Activated B cell treated with CpG ODN at 0.5 μM for 24 hours (primary cell): ENCODE measurements around the gene ALPK1. TPM values are rescaled to one million over a fixed set of nuclear protein-coding genes. Genes with fewer than 3 reads are reported as not detected.

Experiments
- ATAC-seq: fragments of 200-7000 bp; cut with Tn5 transposase; one replicate; pipeline ENCODE4 v1.10.0; 2021; ENCODE audit warnings: low read depth, mild to moderate bottlenecking, moderate library complexity
- CTCF ChIA-PET: fragments of 350-600 bp; sonication (Branson Sonifier 250); formaldehyde crosslinking; loops from one replicate; lab custom pipeline; 2021; ENCODE audit warnings: antibody characterized with exemption; lab: Charles Lee
- POLR2A ChIA-PET: fragments of 350-600 bp; sonication (Branson Sonifier 250); formaldehyde crosslinking; loops from one replicate; lab custom pipeline; 2021; ENCODE audit warnings: antibody characterized with exemption; lab: Charles Lee
- DNase-seq: peaks from one replicate; pipeline ENCODE4 v3.0.0; 2022
- H3K27ac Mint-ChIP-seq: one replicate; pipeline ENCODE4 v1.8.0; 2020; ENCODE audit warnings: mixed read lengths
- H3K27me3 Mint-ChIP-seq: one replicate; pipeline ENCODE4 v1.8.0; 2021; ENCODE audit warnings: mixed read lengths
- H3K36me3 Mint-ChIP-seq: one replicate; pipeline ENCODE4 v1.8.0; 2021; ENCODE audit warnings: low read depth, mixed read lengths
- H3K4me1 Mint-ChIP-seq: one replicate; pipeline ENCODE4 v1.8.0; 2021; ENCODE audit warnings: mixed read lengths
- H3K4me3 Mint-ChIP-seq: one replicate; pipeline ENCODE4 v1.8.0; 2020; ENCODE audit warnings: mild to moderate bottlenecking, mixed read lengths
- H3K9me3 Mint-ChIP-seq: one replicate; pipeline ENCODE4 v1.8.0; 2020; ENCODE audit warnings: mixed read lengths
- intact Hi-C: fragments of 100-400 bp; cut with micrococcal nuclease; formaldehyde crosslinking; loops from one replicate; pipeline ENCODE4 v1.15.1; 2024
- total RNA-seq: library from RNA; stranded (reverse); gene quantifications from 2 replicates; pipeline ENCODE4 v1.2.3, GENCODE V29; 2022
- TF ChIP-seq, protein P1 (sequence below): fragments of 200-600 bp; IDR thresholded peaks from one replicate; pipeline ENCODE4 v1.8.0; 2022; ENCODE audit warnings: antibody characterized with exemption, mild to moderate bottlenecking

Gene ALPK1
- total RNA-seq, 1 donor from 2014 or later = 26.7 TPM

DNA sequence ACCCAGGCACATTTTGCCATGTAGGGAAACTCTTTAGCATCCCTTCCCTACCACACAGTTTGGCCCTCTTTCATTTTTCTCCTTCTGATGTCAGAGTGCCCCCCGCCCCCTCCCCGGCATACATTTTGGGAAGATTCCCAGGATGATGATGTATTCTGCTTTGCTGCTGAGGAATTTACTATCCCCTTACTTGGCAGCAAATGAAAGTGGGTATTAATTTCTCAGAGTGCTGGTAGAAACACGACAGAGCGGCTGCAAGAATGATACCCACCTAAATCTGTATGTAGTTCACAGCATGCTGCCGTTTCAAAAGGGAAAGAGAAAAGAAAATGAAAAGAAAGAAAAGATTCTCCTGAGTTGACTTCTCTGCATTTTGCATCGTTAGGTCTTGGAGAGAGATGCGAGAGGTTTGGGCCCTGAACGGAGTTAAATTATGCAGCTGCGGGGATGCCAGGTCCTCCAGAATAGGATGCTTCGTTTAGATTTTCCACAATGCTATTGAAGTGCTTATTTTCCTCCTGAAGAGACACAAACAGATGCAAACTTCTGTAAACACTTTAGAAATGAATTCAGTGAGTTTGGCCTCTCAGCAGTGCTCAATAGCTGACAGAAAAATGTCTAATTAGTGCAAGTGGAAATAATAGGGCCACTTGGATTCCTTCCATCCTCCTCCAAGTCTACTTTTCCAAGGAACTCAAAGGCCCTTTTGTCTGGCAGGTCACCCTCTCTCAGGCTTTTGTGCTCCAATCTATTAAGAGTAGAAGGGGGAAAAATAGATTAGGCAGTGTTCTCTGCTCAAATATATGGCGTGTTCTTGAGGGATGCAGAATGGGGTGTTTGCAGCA is 106.2 kb downstream of the ALPK1 start:
- Mint-ChIP-seq H3K4me1 (no peaks in the 10 kb centered on the region), H3K4me3 (no peak overlapping the region), H3K27me3 (no peaks in the 10 kb centered on the region), H3K36me3 (peaks cover 8% of the 10 kb centered on the region), H3K9me3 (peaks cover 2% of the 10 kb centered on the region), H3K27ac (no peak overlapping the region)
- intact Hi-C loops = no loop called here
- DNase-seq (no peak), ATAC-seq (no peak)
- ChIA-PET POLR2A (no interaction called here), CTCF (no interaction called here)
- TF ChIP-seq, protein P1, sequence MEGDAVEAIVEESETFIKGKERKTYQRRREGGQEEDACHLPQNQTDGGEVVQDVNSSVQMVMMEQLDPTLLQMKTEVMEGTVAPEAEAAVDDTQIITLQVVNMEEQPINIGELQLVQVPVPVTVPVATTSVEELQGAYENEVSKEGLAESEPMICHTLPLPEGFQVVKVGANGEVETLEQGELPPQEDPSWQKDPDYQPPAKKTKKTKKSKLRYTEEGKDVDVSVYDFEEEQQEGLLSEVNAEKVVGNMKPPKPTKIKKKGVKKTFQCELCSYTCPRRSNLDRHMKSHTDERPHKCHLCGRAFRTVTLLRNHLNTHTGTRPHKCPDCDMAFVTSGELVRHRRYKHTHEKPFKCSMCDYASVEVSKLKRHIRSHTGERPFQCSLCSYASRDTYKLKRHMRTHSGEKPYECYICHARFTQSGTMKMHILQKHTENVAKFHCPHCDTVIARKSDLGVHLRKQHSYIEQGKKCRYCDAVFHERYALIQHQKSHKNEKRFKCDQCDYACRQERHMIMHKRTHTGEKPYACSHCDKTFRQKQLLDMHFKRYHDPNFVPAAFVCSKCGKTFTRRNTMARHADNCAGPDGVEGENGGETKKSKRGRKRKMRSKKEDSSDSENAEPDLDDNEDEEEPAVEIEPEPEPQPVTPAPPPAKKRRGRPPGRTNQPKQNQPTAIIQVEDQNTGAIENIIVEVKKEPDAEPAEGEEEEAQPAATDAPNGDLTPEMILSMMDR = no peak

DNA sequence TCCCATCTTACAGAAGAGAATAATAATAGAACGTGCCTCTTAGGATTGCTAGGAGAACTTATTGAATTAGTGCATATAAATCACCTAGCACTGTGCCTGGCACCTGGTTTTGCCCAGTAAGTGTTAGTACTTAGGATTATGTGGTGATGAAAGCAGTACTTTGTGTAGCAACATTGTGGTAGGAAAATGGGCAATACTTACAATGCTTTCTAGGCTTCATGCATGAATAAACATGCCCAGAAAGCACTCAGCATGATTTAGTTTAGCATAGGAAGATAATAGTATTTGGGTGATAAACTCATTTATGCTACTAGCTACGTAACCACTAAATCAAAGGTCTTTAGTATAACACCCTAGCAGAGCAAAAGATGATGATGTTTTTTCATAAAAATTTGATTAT is 113.2 kb downstream of the ALPK1 start:
- TF ChIP-seq, protein P1 = no peak
- Mint-ChIP-seq H3K4me1 (no peaks in the 10 kb centered on the region), H3K27me3 (no peaks in the 10 kb centered on the region), H3K4me3 (no peak overlapping the region), H3K9me3 (no peaks in the 10 kb centered on the region), H3K27ac (no peak overlapping the region), H3K36me3 (peaks cover 23% of the 10 kb centered on the region)
- ChIA-PET CTCF (no interaction called here), POLR2A (no interaction called here)
- intact Hi-C loops = no loop called here
- DNase-seq (no peak), ATAC-seq (no peak)

DNA sequence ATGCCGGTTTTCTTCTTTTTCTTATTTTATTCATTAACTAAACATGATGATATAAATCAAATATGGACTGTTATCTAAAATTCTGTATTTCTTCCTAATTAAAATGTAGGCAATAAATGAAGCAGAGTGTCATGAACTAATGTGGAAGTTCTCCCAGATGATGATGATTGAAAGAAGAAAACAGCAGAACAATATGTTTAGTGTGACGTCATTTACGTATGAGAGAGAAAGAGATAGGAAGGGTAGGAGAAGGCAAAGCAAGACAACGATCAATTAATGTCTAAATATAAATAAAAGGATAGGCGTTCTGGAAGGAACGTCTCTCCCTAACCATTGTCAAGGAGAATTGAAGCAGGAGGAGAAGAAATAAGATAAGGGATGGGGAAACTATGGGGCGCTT is 113.6 kb downstream of the ALPK1 start:
- Mint-ChIP-seq H3K4me3 (no peak overlapping the region), H3K4me1 (no peaks in the 10 kb centered on the region), H3K36me3 (peaks cover 23% of the 10 kb centered on the region), H3K27ac (no peak overlapping the region), H3K9me3 (no peaks in the 10 kb centered on the region), H3K27me3 (no peaks in the 10 kb centered on the region)
- ATAC-seq (no peak), DNase-seq (no peak)
- TF ChIP-seq, protein P1 = no peak
- intact Hi-C loops = no loop called here
- POLR2A ChIA-PET = no interaction called here
- CTCF ChIA-PET = no interaction called here

DNA sequence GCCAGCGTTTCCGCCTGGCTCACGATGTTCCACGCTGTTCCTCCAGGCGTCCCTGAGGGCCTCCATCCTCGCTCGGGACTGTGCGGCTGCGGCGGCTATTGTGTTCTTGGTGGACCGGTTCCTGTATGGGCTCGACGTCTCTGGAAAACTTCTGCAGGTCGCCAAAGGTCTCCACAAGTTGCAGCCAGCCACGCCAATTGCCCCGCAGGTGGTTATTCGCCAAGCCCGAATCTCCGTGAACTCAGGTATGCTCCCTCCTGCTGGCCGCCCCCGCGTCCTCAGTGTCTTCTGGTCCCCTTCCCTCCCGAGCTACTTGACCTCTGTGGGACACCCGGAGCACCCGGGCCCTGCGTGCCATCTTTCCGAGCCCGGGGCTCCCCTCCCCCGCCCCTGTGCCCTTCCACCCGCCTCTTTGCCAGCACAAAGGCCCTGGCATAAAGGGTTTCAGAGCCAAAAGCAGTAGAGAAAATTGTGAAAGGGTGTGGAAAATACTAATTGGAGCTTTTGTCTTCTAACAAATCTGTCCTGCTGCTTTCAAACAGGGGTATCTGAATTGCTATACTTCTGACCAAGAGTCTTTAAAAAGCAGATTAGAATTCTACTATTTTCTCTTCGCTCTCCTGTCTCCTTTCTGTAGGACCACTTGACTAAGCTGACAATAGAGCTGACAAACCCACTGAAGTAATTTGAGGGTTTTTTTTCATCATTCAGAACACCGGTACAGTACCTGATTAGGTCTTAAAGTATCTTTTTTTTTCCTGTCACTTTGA is 114.8 kb downstream of the ALPK1 start:
- Mint-ChIP-seq H3K4me3 (no peak overlapping the region), H3K4me1 (no peaks in the 10 kb centered on the region), H3K27me3 (no peaks in the 10 kb centered on the region), H3K9me3 (peaks cover 5% of the 10 kb centered on the region), H3K36me3 (peaks cover 31% of the 10 kb centered on the region), H3K27ac (no peak overlapping the region)
- DNase-seq = no peak
- ChIA-PET POLR2A (no interaction called here), CTCF (no interaction called here)
- intact Hi-C loops = no loop called here
- TF ChIP-seq, protein P1 = no peak
- no peak for ATAC-seq

DNA sequence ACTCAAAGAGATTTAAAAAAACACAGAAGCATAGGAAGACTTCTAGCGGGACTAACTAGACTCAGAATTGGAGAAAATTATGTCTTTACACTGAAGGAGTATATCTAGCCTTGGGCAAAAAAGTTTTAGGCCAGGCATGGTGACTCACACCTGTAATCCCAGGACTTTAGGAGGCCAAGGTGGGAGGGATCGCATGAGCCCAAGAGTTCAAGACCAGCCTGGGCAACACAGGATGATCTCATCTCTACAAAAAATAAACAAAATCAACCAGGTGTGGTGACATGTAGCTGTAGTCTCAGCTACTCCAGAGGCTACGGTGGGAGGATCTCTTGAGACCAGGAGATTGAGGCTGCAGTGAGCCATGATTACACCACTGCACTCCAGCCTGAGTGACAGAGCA is 119.3 kb downstream of the ALPK1 start:
- H3K9me3 Mint-ChIP-seq = peaks cover 5% of the 10 kb centered on the region
- DNase-seq = no peak
- no peak for ATAC-seq
- H3K27ac Mint-ChIP-seq = no peak overlapping the region
- H3K27me3 Mint-ChIP-seq = no peaks in the 10 kb centered on the region
- TF ChIP-seq, protein P1 = no peak
- no peak overlapping the region for H3K4me3 Mint-ChIP-seq
- intact Hi-C loops = no loop called here
- H3K36me3 Mint-ChIP-seq = peaks cover 32% of the 10 kb centered on the region
- POLR2A ChIA-PET = no interaction called here
- no peaks in the 10 kb centered on the region for H3K4me1 Mint-ChIP-seq
- CTCF ChIA-PET = no interaction called here
